HEK293T (cell line): ENCODE data around the gene DVL1.

Experiments
- CTCF ChIA-PET: fragments of 350-600 bp; formaldehyde crosslinking; extraction: SDS; loops from one replicate; lab custom pipeline; 2021; ENCODE audit warnings: antibody characterized with exemption, inconsistent platforms; lab: Yijun Ruan, JAX
- POLR2A ChIA-PET: fragments of 350-600 bp; formaldehyde crosslinking; extraction: SDS; loops from one replicate; lab custom pipeline; 2020; ENCODE audit warnings: antibody characterized with exemption, inconsistent platforms; lab: Yijun Ruan, JAX
- DNase-seq: peaks from one replicate; pipeline ENCODE4 v3.0.0; 2012; ENCODE audit warnings: mixed read lengths; ENCODE audit errors: extremely low spot score
- ARNT ChIP-seq: fragments of 450-650 bp; IDR thresholded peaks from 2 replicates; pipeline ENCODE4 v1.6.1; 2017; ENCODE audit warnings: mild to moderate bottlenecking
- BHLHE40 ChIP-seq: fragments of 450-650 bp; IDR thresholded peaks from 2 replicates; pipeline ENCODE4 v1.6.1; 2016; ENCODE audit warnings: mild to moderate bottlenecking, moderate library complexity, borderline replicate concordance
- CTBP1 ChIP-seq: fragments of 450-650 bp; IDR thresholded peaks from 2 replicates; pipeline ENCODE4 v1.6.1; 2016; ENCODE audit warnings: borderline replicate concordance
- ELF4 ChIP-seq: fragments of 450-650 bp; IDR thresholded peaks from 2 replicates; pipeline ENCODE4 v1.6.1; 2017; ENCODE audit warnings: antibody characterized with exemption
- FOXA1 ChIP-seq: fragments of 450-650 bp; IDR thresholded peaks from 2 replicates; pipeline ENCODE4 v1.6.1; 2016; ENCODE audit warnings: mild to moderate bottlenecking
- FOXK2 ChIP-seq: fragments of 450-650 bp; IDR thresholded peaks from 2 replicates; pipeline ENCODE4 v1.6.1; 2016; ENCODE audit warnings: mild to moderate bottlenecking
- FOXM1 ChIP-seq: fragments of 450-650 bp; IDR thresholded peaks from 2 replicates; pipeline ENCODE4 v1.6.1; 2017; ENCODE audit warnings: mild to moderate bottlenecking, borderline replicate concordance
- HDGF ChIP-seq: fragments of 450-650 bp; IDR thresholded peaks from 2 replicates; pipeline ENCODE4 v1.6.1; 2017; ENCODE audit warnings: antibody characterized with exemption, borderline replicate concordance
- L3MBTL2 ChIP-seq: fragments of 450-650 bp; conservative IDR thresholded peaks from 2 replicates; pipeline ENCODE4 v1.6.1; 2016; ENCODE audit warnings: mild to moderate bottlenecking
- LEF1 ChIP-seq: fragments of 450-650 bp; IDR thresholded peaks from 2 replicates; pipeline ENCODE4 v1.6.1; 2017; ENCODE audit warnings: mild to moderate bottlenecking, borderline replicate concordance
- NFRKB ChIP-seq: fragments of 450-650 bp; IDR thresholded peaks from 2 replicates; pipeline ENCODE4 v1.6.1; 2016; ENCODE audit warnings: mild to moderate bottlenecking, moderate library complexity
- SP1 ChIP-seq: fragments of 450-650 bp; IDR thresholded peaks from 2 replicates; pipeline ENCODE4 v1.6.1; 2017
- SUZ12 ChIP-seq: fragments of 450-650 bp; IDR thresholded peaks from 2 replicates; pipeline ENCODE4 v1.6.1; 2016; ENCODE audit warnings: mild to moderate bottlenecking
- TARDBP ChIP-seq: fragments of 450-650 bp; IDR thresholded peaks from 2 replicates; pipeline ENCODE4 v1.6.1; 2016
- ZNF384 ChIP-seq: fragments of 450-650 bp; IDR thresholded peaks from 2 replicates; pipeline ENCODE4 v1.6.1; 2016
- TF ChIP-seq, protein P1 (sequence below): fragments of 450-650 bp; IDR thresholded peaks from 2 replicates; pipeline ENCODE4 v1.6.1; 2016

The DVL1 gene

DNA sequence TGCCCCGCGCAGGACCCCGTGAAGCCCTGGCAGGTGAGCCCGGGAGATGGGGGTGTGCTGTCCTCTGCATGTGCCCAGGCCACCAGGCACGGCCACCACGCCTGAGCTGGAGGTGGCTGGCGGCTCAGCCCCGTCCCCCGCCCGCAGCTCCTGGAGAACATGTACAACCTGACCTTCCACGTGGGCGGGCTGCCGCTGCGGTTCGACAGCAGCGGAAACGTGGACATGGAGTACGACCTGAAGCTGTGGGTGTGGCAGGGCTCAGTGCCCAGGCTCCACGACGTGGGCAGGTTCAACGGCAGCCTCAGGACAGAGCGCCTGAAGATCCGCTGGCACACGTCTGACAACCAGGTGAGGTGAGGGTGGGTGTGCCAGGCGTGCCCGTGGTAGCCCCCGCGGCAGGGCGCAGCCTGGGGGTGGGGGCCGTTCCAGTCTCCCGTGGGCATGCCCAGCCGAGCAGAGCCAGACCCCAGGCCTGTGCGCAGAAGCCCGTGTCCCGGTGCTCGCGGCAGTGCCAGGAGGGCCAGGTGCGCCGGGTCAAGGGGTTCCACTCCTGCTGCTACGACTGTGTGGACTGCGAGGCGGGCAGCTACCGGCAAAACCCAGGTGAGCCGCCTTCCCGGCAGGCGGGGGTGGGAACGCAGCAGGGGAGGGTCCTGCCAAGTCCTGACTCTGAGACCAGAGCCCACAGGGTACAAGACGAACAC lies 16.3 kb downstream of the DVL1 start:
- no peak for DNase-seq
- CTCF ChIA-PET: no interaction called here
- POLR2A ChIA-PET: interaction anchor here (1.4 kb wide), 1 partner anchor 15 kb away, joined by 3 read pairs; no protein-coding TSS in a partner anchor

DNA sequence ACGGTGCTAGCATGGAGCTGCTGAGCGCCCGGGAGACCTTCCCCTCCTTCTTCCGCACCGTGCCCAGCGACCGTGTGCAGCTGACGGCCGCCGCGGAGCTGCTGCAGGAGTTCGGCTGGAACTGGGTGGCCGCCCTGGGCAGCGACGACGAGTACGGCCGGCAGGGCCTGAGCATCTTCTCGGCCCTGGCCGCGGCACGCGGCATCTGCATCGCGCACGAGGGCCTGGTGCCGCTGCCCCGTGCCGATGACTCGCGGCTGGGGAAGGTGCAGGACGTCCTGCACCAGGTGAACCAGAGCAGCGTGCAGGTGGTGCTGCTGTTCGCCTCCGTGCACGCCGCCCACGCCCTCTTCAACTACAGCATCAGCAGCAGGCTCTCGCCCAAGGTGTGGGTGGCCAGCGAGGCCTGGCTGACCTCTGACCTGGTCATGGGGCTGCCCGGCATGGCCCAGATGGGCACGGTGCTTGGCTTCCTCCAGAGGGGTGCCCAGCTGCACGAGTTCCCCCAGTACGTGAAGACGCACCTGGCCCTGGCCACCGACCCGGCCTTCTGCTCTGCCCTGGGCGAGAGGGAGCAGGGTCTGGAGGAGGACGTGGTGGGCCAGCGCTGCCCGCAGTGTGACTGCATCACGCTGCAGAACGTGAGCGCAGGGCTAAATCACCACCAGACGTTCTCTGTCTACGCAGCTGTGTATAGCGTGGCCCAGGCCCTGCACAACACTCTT lies 17.0 kb downstream of the DVL1 start:
- DNase-seq: no peak
- TF ChIP-seq SUZ12 (no peak), CTBP1 (no peak), HDGF (no peak), FOXK2 (no peak), FOXA1 (no peak), TARDBP (no peak), L3MBTL2 (no peak), FOXM1 (no peak), LEF1 (no peak), NFRKB (no peak), BHLHE40 (no peak), ARNT (no peak)
- TF ChIP-seq, protein P1, sequence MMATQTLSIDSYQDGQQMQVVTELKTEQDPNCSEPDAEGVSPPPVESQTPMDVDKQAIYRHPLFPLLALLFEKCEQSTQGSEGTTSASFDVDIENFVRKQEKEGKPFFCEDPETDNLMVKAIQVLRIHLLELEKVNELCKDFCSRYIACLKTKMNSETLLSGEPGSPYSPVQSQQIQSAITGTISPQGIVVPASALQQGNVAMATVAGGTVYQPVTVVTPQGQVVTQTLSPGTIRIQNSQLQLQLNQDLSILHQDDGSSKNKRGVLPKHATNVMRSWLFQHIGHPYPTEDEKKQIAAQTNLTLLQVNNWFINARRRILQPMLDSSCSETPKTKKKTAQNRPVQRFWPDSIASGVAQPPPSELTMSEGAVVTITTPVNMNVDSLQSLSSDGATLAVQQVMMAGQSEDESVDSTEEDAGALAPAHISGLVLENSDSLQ: no peak
- POLR2A ChIA-PET: interaction anchor here (1.4 kb wide), 1 partner anchor 16 kb away, joined by 3 read pairs; no protein-coding TSS in a partner anchor
- CTCF ChIA-PET: no interaction called here

More for the DNA sequence above, 16.3 kb downstream of the DVL1 start:
- no peak for TF ChIP-seq FOXK2
- TF ChIP-seq SUZ12: no peak
- TF ChIP-seq L3MBTL2: no peak
- TF ChIP-seq HDGF: no peak
- TF ChIP-seq FOXA1: no peak
- no peak for TF ChIP-seq ARNT
- no peak for TF ChIP-seq NFRKB
- TF ChIP-seq SP1: no peak
- TF ChIP-seq FOXM1: no peak
- no peak for TF ChIP-seq ELF4
- no peak for TF ChIP-seq ZNF384
- TF ChIP-seq TARDBP: no peak
- TF ChIP-seq, protein P1: no peak
- TF ChIP-seq LEF1: no peak

GRCh38 chr1:1331068-1331965 lies 17.9 kb downstream of the DVL1 start, which contains the start of gene TAS1R3:
Gene TAS1R3, plus strand, starts transcription at chr1:1331280. Its CDS starts 66 bp downstream, at chr1:1331346.
- DNase-seq: no peak
- ChIA-PET CTCF (no interaction called here), POLR2A (no interaction called here)

GRCh38 chr1:1330366-1331067 lies 18.7 kb downstream of the DVL1 start:
- no peak for DNase-seq
- TF ChIP-seq ZNF384 (no peak), LEF1 (no peak), SUZ12 (no peak), SP1 (no peak), FOXM1 (no peak), ARNT (no peak), CTBP1 (no peak), TARDBP (no peak), ELF4 (no peak), FOXK2 (no peak), HDGF (no peak)
- TF ChIP-seq, protein P1: no peak
- CTCF ChIA-PET: no interaction called here
- POLR2A ChIA-PET: no interaction called here

More at GRCh38 chr1:1331068-1331965, 17.9 kb downstream of the DVL1 start, which contains the start of gene TAS1R3:
- TF ChIP-seq FOXA1 (no peak), HDGF (no peak), LEF1 (no peak), NFRKB (no peak), SUZ12 (no peak), CTBP1 (no peak), FOXK2 (no peak), L3MBTL2 (no peak), TARDBP (no peak), FOXM1 (no peak), BHLHE40 (no peak), ZNF384 (no peak), ARNT (no peak), SP1 (no peak), ELF4 (no peak)
- TF ChIP-seq, protein P1: no peak
